Mesendoderm (in vitro differentiated cells): Measurements from ENCODE around the gene BIN2.
A peak's percentile ranks its signal among the peaks of the same experiment; 100 is the strongest.

Experiments
- DNase-seq: peaks from one replicate; pipeline ENCODE4 v3.0.0; 2013
- H2AK5ac ChIP-seq: 2 replicates; pipeline ENCODE4 v1.6.1; 2013; ENCODE audit warnings: low read length, inconsistent platforms
- H2BK120ac ChIP-seq: 2 replicates; pipeline ENCODE4 v1.6.1; 2013; ENCODE audit warnings: low read depth, mild to moderate bottlenecking, low read length, moderate library complexity, mixed read lengths
- H2BK15ac ChIP-seq: replicated peaks from 2 replicates; pipeline ENCODE4 v1.6.1; 2013; ENCODE audit warnings: low read depth, mild to moderate bottlenecking, moderate library complexity
- H2BK5ac ChIP-seq: 2 replicates; pipeline ENCODE4 v1.6.1; 2013; ENCODE audit warnings: low read length, inconsistent platforms
- H3K18ac ChIP-seq: 2 replicates; pipeline ENCODE4 v1.6.1; 2013; ENCODE audit warnings: mild to moderate bottlenecking, low read length, mixed read lengths
- H3K23ac ChIP-seq: one replicate; pipeline ENCODE4 v1.6.1; 2013; ENCODE audit warnings: low read length
- H3K27ac ChIP-seq: 2 replicates; pipeline ENCODE4 v1.5.1; 2013; ENCODE audit warnings: low read depth, mild to moderate bottlenecking, inconsistent platforms, low read length, moderate library complexity
- H3K27me3 ChIP-seq: 2 replicates; pipeline ENCODE4 v1.6.1; 2013; ENCODE audit warnings: low read length, control low read depth, mild to moderate bottlenecking, inconsistent platforms; ENCODE audit not compliant: insufficient read depth, poor library complexity
- H3K36me3 ChIP-seq: 2 replicates; pipeline ENCODE4 v1.6.1; 2013; ENCODE audit warnings: low read length, inconsistent platforms; ENCODE audit not compliant: control insufficient read depth, insufficient read depth
- H3K4ac ChIP-seq: one replicate; pipeline ENCODE4 v1.6.1; 2013; ENCODE audit warnings: low read depth, mild to moderate bottlenecking, low read length, moderate library complexity
- H3K4me1 ChIP-seq: 2 replicates; pipeline ENCODE4 v1.6.1; 2013; ENCODE audit warnings: low read depth, low read length, inconsistent platforms; ENCODE audit not compliant: control insufficient read depth
- H3K4me2 ChIP-seq: 2 replicates; pipeline ENCODE4 v1.6.1; 2013; ENCODE audit warnings: low read length
- H3K4me3 ChIP-seq: 2 replicates; pipeline ENCODE4 v1.5.1; 2013; ENCODE audit warnings: mild to moderate bottlenecking, low read length
- H3K56ac ChIP-seq: one replicate; pipeline ENCODE4 v1.6.1; 2013; ENCODE audit warnings: low read length
- H3K79me1 ChIP-seq: 2 replicates; pipeline ENCODE4 v1.6.1; 2013; ENCODE audit warnings: low read length, inconsistent platforms
- H3K79me2 ChIP-seq: 2 replicates; pipeline ENCODE4 v1.6.1; 2013; ENCODE audit warnings: mild to moderate bottlenecking, low read length; ENCODE audit not compliant: control insufficient read depth, insufficient read depth
- H3K9ac ChIP-seq: 2 replicates; pipeline ENCODE4 v1.6.1; 2013; ENCODE audit warnings: low read length, inconsistent platforms
- H4K5ac ChIP-seq: one replicate; pipeline ENCODE4 v1.6.1; 2013; ENCODE audit warnings: low read length
- H4K8ac ChIP-seq: one replicate; pipeline ENCODE4 v1.6.1; 2013; ENCODE audit warnings: low read depth, mild to moderate bottlenecking, control low read depth, low read length, moderate library complexity
- WGBS: extraction: QIAGEN DNeasy Blood & Tissue Kit; methylation state at CpG from one replicate; pipeline ENCODE4 v1.1.7; 2013; ENCODE audit warnings: low lambda C conversion rate, missing lambda C conversion rate; ENCODE audit not compliant: insufficient coverage; ENCODE audit errors: extremely low coverage; 5-methylcytosine and 5-hydroxymethylcytosine counted together

BIN2 gene

DNA sequence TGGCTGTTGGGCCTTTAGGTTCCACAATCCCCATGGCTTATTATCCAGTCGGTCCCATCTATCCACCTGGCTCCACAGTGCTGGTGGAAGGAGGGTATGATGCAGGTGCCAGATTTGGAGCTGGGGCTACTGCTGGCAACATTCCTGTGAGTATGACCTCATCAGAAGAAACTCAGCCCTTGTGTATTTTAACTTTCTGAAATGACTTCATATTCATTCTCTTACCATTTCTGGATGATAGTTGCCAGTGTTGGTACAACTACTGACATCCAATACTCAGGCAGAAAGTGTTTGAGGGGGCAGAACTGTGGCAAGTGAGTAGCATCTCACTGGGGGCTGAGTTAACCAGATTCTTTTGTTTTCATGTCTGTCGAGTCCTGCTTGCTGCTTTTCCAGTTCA lies 83.0 kb downstream of the BIN2 start:
- no peak overlapping the region for H2BK15ac ChIP-seq
- peaks cover 7% of the 10 kb centered on the region for H3K79me2 ChIP-seq
- no peak overlapping the region for H3K4me3 ChIP-seq
- H3K4ac ChIP-seq = no peak overlapping the region
- peaks cover 3% of the 10 kb centered on the region for H3K4me1 ChIP-seq
- no peak overlapping the region for H4K5ac ChIP-seq
- no peak overlapping the region for H3K18ac ChIP-seq
- no peak overlapping the region for H3K27ac ChIP-seq
- no peak overlapping the region for H3K56ac ChIP-seq
- H3K4me2 ChIP-seq = no peak overlapping the region
- peaks cover 6% of the 10 kb centered on the region for H3K36me3 ChIP-seq
- H3K23ac ChIP-seq = no peak overlapping the region
- H4K8ac ChIP-seq = no peak overlapping the region
- H2BK120ac ChIP-seq = no peak overlapping the region
- H3K27me3 ChIP-seq = no peaks in the 10 kb centered on the region
- H2BK5ac ChIP-seq = no peak overlapping the region
- WGBS = no CpG with 5 or more reads among the region's 2 CpGs
- no peak overlapping the region for H2AK5ac ChIP-seq
- no peak overlapping the region for H3K9ac ChIP-seq
- peaks cover 2% of the 10 kb centered on the region for H3K79me1 ChIP-seq
- DNase-seq = no peak

DNA sequence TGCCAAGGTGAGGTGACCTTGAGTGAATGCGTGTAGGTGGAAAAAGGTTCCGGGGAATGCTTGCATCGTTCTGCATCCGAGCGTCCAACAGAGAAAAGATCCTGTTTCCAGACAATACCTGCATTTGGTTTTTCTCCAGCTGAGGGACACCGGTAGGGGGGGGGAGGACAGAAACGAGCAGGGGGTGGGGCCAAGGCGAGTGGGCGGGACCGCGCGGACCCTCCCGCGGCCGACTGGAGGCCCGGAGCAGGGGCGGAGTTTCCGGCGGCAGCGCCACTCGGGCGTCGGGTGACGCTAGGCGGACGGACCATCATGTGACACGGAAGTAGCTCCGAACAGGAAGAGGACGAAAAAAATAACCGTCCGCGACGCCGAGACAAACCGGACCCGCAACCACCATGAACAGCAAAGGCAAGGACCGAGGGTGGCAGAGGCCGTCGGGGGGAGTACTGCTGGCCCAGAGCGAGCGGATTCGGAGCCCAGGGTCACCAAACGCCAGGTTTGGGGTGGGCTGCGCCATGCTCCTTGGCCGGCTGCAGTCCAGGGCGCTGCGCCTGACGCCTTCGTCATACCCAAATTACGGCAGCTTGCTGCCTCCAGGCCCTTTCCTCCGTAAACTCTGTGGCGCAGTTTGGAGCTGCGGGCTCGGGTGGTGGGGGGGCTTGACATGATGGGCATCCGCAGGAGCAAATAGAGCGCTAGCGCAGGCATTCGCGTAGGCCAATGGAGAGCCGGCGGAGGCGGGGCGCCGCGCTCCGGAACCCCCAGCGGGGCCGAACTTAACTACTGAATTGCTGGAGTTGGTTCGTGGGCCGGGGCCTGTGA lies 85.3 kb downstream of the BIN2 start, which contains the start of gene DAZAP2:
TSS of gene DAZAP2 (plus strand) at position 317 of the 825 bp plus-strand sequence. CDS start at position 399, 82 bp downstream.
- no peaks in the 10 kb centered on the region for H3K27me3 ChIP-seq
- H3K4ac ChIP-seq = peak within 1 kb of the TSS; percentile 99
- H3K36me3 ChIP-seq = peaks cover 6% of the 10 kb centered on the region

DNA sequence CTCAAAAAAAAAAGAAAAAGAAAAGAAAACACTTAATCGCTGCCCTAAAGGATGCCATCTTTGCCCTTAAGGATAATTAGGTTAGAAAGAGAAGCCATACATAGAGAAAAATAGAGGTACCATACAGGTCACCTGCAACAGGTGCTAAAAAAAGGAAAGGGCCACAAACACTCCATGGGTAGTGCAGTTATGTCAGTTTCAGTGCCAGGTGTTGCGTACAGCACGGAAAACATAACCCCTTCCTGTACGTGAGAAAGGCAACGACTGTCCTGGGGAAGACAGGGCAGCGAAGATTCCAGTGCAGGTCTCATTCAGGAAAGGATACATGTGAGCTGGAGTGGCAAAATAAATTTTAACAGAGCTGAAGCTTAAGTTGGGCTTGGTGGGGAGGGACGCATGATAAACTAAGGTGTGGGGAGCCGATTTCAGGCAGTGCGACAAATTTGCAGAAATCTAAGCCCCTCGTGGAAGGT lies 85.9 kb downstream of the BIN2 start:
- Histone ChIP-seq H3K36me3 (peaks cover 6% of the 10 kb centered on the region), H3K9ac (peak overlapping the region; percentile 86), H3K4me2 (peak overlapping the region; percentile 99), H2AK5ac (no peak overlapping the region), H3K27me3 (no peaks in the 10 kb centered on the region), H4K8ac (no peak overlapping the region), H4K5ac (peak overlapping the region; percentile 44), H3K18ac (peak overlapping the region; percentile 64), H2BK15ac (no peak overlapping the region), H3K23ac (no peak overlapping the region), H3K79me1 (peaks cover 2% of the 10 kb centered on the region), H3K56ac (peak overlapping the region; percentile 95), H3K4me3 (peak overlapping the region; percentile 67), H3K4ac (peak overlapping the region; percentile 58), H3K4me1 (peaks cover 2% of the 10 kb centered on the region), H2BK120ac (no peak overlapping the region), H3K79me2 (peaks cover 7% of the 10 kb centered on the region), H2BK5ac (peak overlapping the region; percentile 18), H3K27ac (peak overlapping the region; percentile 80)
- no CpG with 5 or more reads among the region's 10 CpGs for WGBS
- DNase-seq = no peak

More for the DNA sequence above, 85.3 kb downstream of the BIN2 start, which contains the start of gene DAZAP2:
- H3K79me1 ChIP-seq = peaks cover 2% of the 10 kb centered on the region
- no peak within 1 kb of the TSS for H2AK5ac ChIP-seq
- peak within 1 kb of the TSS; percentile 99 for H3K4me2 ChIP-seq
- H3K79me2 ChIP-seq = peaks cover 7% of the 10 kb centered on the region
- H2BK15ac ChIP-seq = no peak within 1 kb of the TSS
- H3K4me3 ChIP-seq = peak within 1 kb of the TSS; percentile 99
- DNase-seq = peak; percentile 97
- H3K23ac ChIP-seq = peak within 1 kb of the TSS; percentile 94
- peak within 1 kb of the TSS; percentile 44 for H4K5ac ChIP-seq
- peak within 1 kb of the TSS; percentile 85 for H3K18ac ChIP-seq
- H2BK120ac ChIP-seq = no peak within 1 kb of the TSS
- H3K56ac ChIP-seq = peak within 1 kb of the TSS; percentile 100
- H2BK5ac ChIP-seq = peak within 1 kb of the TSS; percentile 98
- H4K8ac ChIP-seq = no peak within 1 kb of the TSS
- H3K4me1 ChIP-seq = peaks cover 2% of the 10 kb centered on the region
- H3K9ac ChIP-seq = peak within 1 kb of the TSS; percentile 100
- WGBS = no CpG with 5 or more reads among the region's 70 CpGs
- H3K27ac ChIP-seq = peak within 1 kb of the TSS; percentile 94

GRCh38 chr12:51234530-51234929 lies 89.4 kb downstream of the BIN2 start:
- no peaks in the 10 kb centered on the region for H3K79me1 ChIP-seq
- no peak overlapping the region for H2AK5ac ChIP-seq
- H3K9ac ChIP-seq = no peak overlapping the region
- no peaks in the 10 kb centered on the region for H3K79me2 ChIP-seq
- H3K4me2 ChIP-seq = no peak overlapping the region
- no peak for DNase-seq
- H3K4me3 ChIP-seq = no peak overlapping the region
- H2BK15ac ChIP-seq = no peak overlapping the region
- no peaks in the 10 kb centered on the region for H3K4me1 ChIP-seq
- no peak overlapping the region for H3K18ac ChIP-seq
- no peak overlapping the region for H3K27ac ChIP-seq
- WGBS = no CpG with 5 or more reads among the region's 5 CpGs
- no peak overlapping the region for H2BK5ac ChIP-seq
- no peak overlapping the region for H4K5ac ChIP-seq
- no peak overlapping the region for H3K23ac ChIP-seq
- no peak overlapping the region for H4K8ac ChIP-seq
- no peak overlapping the region for H3K56ac ChIP-seq
- H3K4ac ChIP-seq = no peak overlapping the region
- H3K36me3 ChIP-seq = no peaks in the 10 kb centered on the region
- H3K27me3 ChIP-seq = no peaks in the 10 kb centered on the region
- no peak overlapping the region for H2BK120ac ChIP-seq

- Histone ChIP-seq H3K4me1 (no peaks in the 10 kb centered on the region), H3K4me2 (no peak overlapping the region), H3K27ac (no peak overlapping the region), H2BK120ac (no peak overlapping the region), H3K79me2 (no peaks in the 10 kb centered on the region), H3K56ac (no peak overlapping the region), H3K27me3 (no peaks in the 10 kb centered on the region), H3K18ac (no peak overlapping the region), H4K8ac (no peak overlapping the region), H3K4me3 (no peak overlapping the region), H2AK5ac (no peak overlapping the region), H2BK5ac (no peak overlapping the region), H3K9ac (no peak overlapping the region), H3K4ac (no peak overlapping the region), H3K23ac (no peak overlapping the region), H3K79me1 (no peaks in the 10 kb centered on the region), H4K5ac (no peak overlapping the region), H2BK15ac (no peak overlapping the region), H3K36me3 (no peaks in the 10 kb centered on the region)
- no peak for DNase-seq
Measured at GRCh38 chr12:51232642-51233041, 91.3 kb downstream of the BIN2 start.
